Caco-2 (cell line): ENCODE data around the gene FILIP1. TPM values are rescaled to one million over a fixed set of nuclear protein-coding genes. Genes with fewer than 3 reads are reported as not detected.

Source experiments
- BruUV-seq: library from RNA; stranded (reverse); fragments of 400-500 nt; replicated peaks from 2 replicates; lab custom pipeline; 2021; lab: Mats Ljungman, UMichigan
- CTCF ChIA-PET: fragments of 300-600 bp; sonication (Branson Sonifier 250); formaldehyde crosslinking; loops from one replicate; lab custom pipeline; 2022; ENCODE audit warnings: antibody characterized with exemption; lab: Charles Lee
- POLR2A ChIA-PET: fragments of 300-600 bp; sonication (Branson Sonifier 250); formaldehyde crosslinking; loops from one replicate; lab custom pipeline; 2022; ENCODE audit warnings: antibody characterized with exemption; lab: Charles Lee
- DNase-seq, 2 experiments: peaks; one replicate each; pipeline versions ENCODE4 v3.0.0 to v3.0.0-alpha.2; 2020 to 2022
- H3K27me3 ChIP-seq: replicated peaks from 2 replicates; pipeline ENCODE4 v1.6.0; 2011; ENCODE audit warnings: low read length; ENCODE audit not compliant: control insufficient read depth, insufficient read depth
- H3K36me3 ChIP-seq: 2 replicates; pipeline ENCODE4 v1.5.1; 2011; ENCODE audit warnings: low read length; ENCODE audit not compliant: control insufficient read depth, insufficient read depth
- H3K4me1 ChIP-seq: fragments of 250-450 bp; sonication (Bioruptor Pico); 2 replicates; pipeline ENCODE4 v1.5.1; 2020; ENCODE audit warnings: mild to moderate bottlenecking
- H3K4me3 ChIP-seq: 2 replicates; pipeline ENCODE4 v1.5.1; 2011; ENCODE audit warnings: low read depth, mild to moderate bottlenecking, control low read depth, low read length
- H3K9me3 ChIP-seq: fragments of 250-450 bp; sonication (Bioruptor Pico); 2 replicates; pipeline ENCODE4 v1.5.1; 2020; ENCODE audit warnings: mild to moderate bottlenecking, moderate library complexity
- H3K27ac Mint-ChIP-seq: one replicate; pipeline ENCODE4 v1.8.0; 2022; ENCODE audit warnings: mixed read lengths; ENCODE audit not compliant: unreplicated experiment
- H3K27me3 Mint-ChIP-seq: one replicate; pipeline ENCODE4 v1.8.0; 2022; ENCODE audit warnings: mixed read lengths; ENCODE audit not compliant: insufficient read depth, unreplicated experiment
- H3K36me3 Mint-ChIP-seq: one replicate; pipeline ENCODE4 v1.8.0; 2022; ENCODE audit warnings: mild to moderate bottlenecking, mixed read lengths; ENCODE audit not compliant: insufficient read depth, unreplicated experiment
- H3K4me1 Mint-ChIP-seq: one replicate; pipeline ENCODE4 v1.8.0; 2022; ENCODE audit warnings: low read depth, mixed read lengths; ENCODE audit not compliant: unreplicated experiment
- H3K4me3 Mint-ChIP-seq: one replicate; pipeline ENCODE4 v1.8.0; 2022; ENCODE audit warnings: mild to moderate bottlenecking, moderate library complexity, mixed read lengths; ENCODE audit not compliant: unreplicated experiment
- H3K9me3 Mint-ChIP-seq: one replicate; pipeline ENCODE4 v1.8.0; 2022; ENCODE audit warnings: mixed read lengths; ENCODE audit not compliant: unreplicated experiment
- CTCF ChIP-seq, 2 experiments: fragments of 200-600 bp in 1 of 2; IDR thresholded peaks; 1 replicate in 1 of 2; 2 replicates in 1 of 2; pipeline versions ENCODE4 v1.5.1 to v1.8.0; 2011 to 2022; ENCODE audit warnings: antibody characterized with exemption in 1 of 2, control low read depth in 1 of 2, inconsistent platforms in 1 of 2, low read depth in 1 of 2, low read length in 1 of 2, mild to moderate bottlenecking in 1 of 2, moderate library complexity in 1 of 2; ENCODE audit not compliant: insufficient read depth in 1 of 2, severe bottlenecking in 1 of 2, unreplicated experiment in 1 of 2
- intact Hi-C: fragments of 100-400 bp; cut with micrococcal nuclease; formaldehyde crosslinking; loops from one replicate; pipeline ENCODE4 v1.10.0; 2022; ENCODE audit not compliant: unreplicated experiment
- total RNA-seq: library from RNA; stranded (reverse); gene quantifications from 2 replicates; pipeline ENCODE4 v1.2.3, GENCODE V29; 2022

Gene FILIP1
- total RNA-seq, 1 experiment from 2014 or later, result 0.07 TPM

GRCh38 chr6:75539136-75539535, 45.5 kb upstream of the FILIP1 start:
- Histone ChIP-seq H3K9me3 (no peaks in the 10 kb centered on the region; the same call in 1 of the 2 replicates), H3K4me3 (no peak overlapping the region), H3K4me1 (no peaks in the 10 kb centered on the region), H3K27me3 (no peaks in the 10 kb centered on the region), H3K36me3 (no peaks in the 10 kb centered on the region)
- DNase-seq, result no peak
- Mint-ChIP-seq H3K9me3 (no peaks in the 10 kb centered on the region), H3K4me3 (no peak overlapping the region), H3K27me3 (no peaks in the 10 kb centered on the region), H3K4me1 (no peaks in the 10 kb centered on the region), H3K27ac (no peak overlapping the region), H3K36me3 (no peaks in the 10 kb centered on the region)
- CTCF ChIA-PET, result no interaction called here
- POLR2A ChIA-PET, result no interaction called here
- BruUV-seq, result no TSS peak
- intact Hi-C loops, result no loop called here
- no peak for TF ChIP-seq CTCF (IDR thresholded peaks at IDR 0.05; ENCODE audit: insufficient read depth in 1 of 2, low read depth in 1 of 2, low read length in 1 of 2, severe bottlenecking in 1 of 2, unreplicated experiment in 1 of 2)

GRCh38 chr6:75532521-75532920, 38.9 kb upstream of the FILIP1 start:
- no peak overlapping the region for H3K27ac Mint-ChIP-seq
- H3K27me3 Mint-ChIP-seq, result no peaks in the 10 kb centered on the region

GRCh38 chr6:75531174-75531573, 37.6 kb upstream of the FILIP1 start:
- H3K36me3 ChIP-seq, result no peaks in the 10 kb centered on the region
- H3K9me3 ChIP-seq, result no peaks in the 10 kb centered on the region
- intact Hi-C loops, result no loop called here
- H3K4me3 ChIP-seq, result no peak overlapping the region
- DNase-seq, result no peak
- TF ChIP-seq CTCF (IDR thresholded peaks at IDR 0.05; ENCODE audit: insufficient read depth in 1 of 2, low read depth in 1 of 2, low read length in 1 of 2, severe bottlenecking in 1 of 2, unreplicated experiment in 1 of 2), result no peak
- peaks cover 12% of the 10 kb centered on the region for H3K4me1 Mint-ChIP-seq
- H3K4me3 Mint-ChIP-seq, result no peak overlapping the region
- no TSS peak for BruUV-seq
- no peak overlapping the region for H3K27ac Mint-ChIP-seq
- ChIA-PET POLR2A (no interaction called here), CTCF (no interaction called here)
- no peaks in the 10 kb centered on the region for H3K36me3 Mint-ChIP-seq
- H3K4me1 ChIP-seq, result peaks cover 6% of the 10 kb centered on the region; the same call in 1 of the 2 replicates
- no peaks in the 10 kb centered on the region for H3K27me3 Mint-ChIP-seq
- H3K27me3 ChIP-seq, result no peaks in the 10 kb centered on the region
- H3K9me3 Mint-ChIP-seq, result no peaks in the 10 kb centered on the region

More at GRCh38 chr6:75532521-75532920, 38.9 kb upstream of the FILIP1 start:
- H3K9me3 ChIP-seq, result no peaks in the 10 kb centered on the region
- H3K36me3 ChIP-seq, result no peaks in the 10 kb centered on the region
- no TSS peak for BruUV-seq
- H3K4me3 ChIP-seq, result no peak overlapping the region
- no peaks in the 10 kb centered on the region for H3K36me3 Mint-ChIP-seq
- no peak for DNase-seq
- H3K4me3 Mint-ChIP-seq, result no peak overlapping the region
- peaks cover 6% of the 10 kb centered on the region; the same call in 1 of the 2 replicates for H3K4me1 ChIP-seq
- no peak for TF ChIP-seq CTCF (IDR thresholded peaks at IDR 0.05; ENCODE audit: insufficient read depth in 1 of 2, low read depth in 1 of 2, low read length in 1 of 2, severe bottlenecking in 1 of 2, unreplicated experiment in 1 of 2)
- H3K27me3 ChIP-seq, result no peaks in the 10 kb centered on the region
- no peaks in the 10 kb centered on the region for H3K9me3 Mint-ChIP-seq
- ChIA-PET CTCF (no interaction called here), POLR2A (no interaction called here)
- peaks cover 12% of the 10 kb centered on the region for H3K4me1 Mint-ChIP-seq
- intact Hi-C loops, result no loop called here
